GM19397 (cell line): Measurements from ENCODE around the gene OR52A1.

Experiments
- ATAC-seq: cut with Tn5 transposase; IDR thresholded peaks from one replicate; pipeline ENCODE4 v1.9.1; 2021; ENCODE audit warnings: mild to moderate bottlenecking, moderate library complexity; ENCODE audit not compliant: unreplicated experiment

Gene OR52A1

GRCh38 chr11:5136261-5136660 lies 18.3 kb downstream of the OR52A1 start:
- ATAC-seq = no peak

GRCh38 chr11:5131584-5132335 lies 22.8 kb downstream of the OR52A1 start:
- no peak for ATAC-seq

- ATAC-seq = no peak
Observed at GRCh38 chr11:5129457-5129877, 25.1 kb downstream of the OR52A1 start.

- ATAC-seq = no peak
Observed at GRCh38 chr11:5124891-5125620, 29.5 kb downstream of the OR52A1 start.

GRCh38 chr11:5123802-5124521 lies 30.6 kb downstream of the OR52A1 start:
- peak; percentile 92 for ATAC-seq

- ATAC-seq = no peak
Observed at GRCh38 chr11:5118893-5119292, 35.7 kb downstream of the OR52A1 start.

- ATAC-seq = no peak
Observed at GRCh38 chr11:5117588-5117987, 37.0 kb downstream of the OR52A1 start.

- no peak for ATAC-seq
Observed at GRCh38 chr11:5115339-5115738, 39.2 kb downstream of the OR52A1 start.

- ATAC-seq = no peak
Observed at GRCh38 chr11:5107285-5107684, 47.3 kb downstream of the OR52A1 start.

- no peak for ATAC-seq
Observed at GRCh38 chr11:5103066-5103465, 51.5 kb downstream of the OR52A1 start.

GRCh38 chr11:5102246-5102645 lies 52.3 kb downstream of the OR52A1 start:
- ATAC-seq = no peak

- no peak for ATAC-seq
Observed at GRCh38 chr11:5096011-5096410, 58.5 kb downstream of the OR52A1 start.
